Nasal cavity respiratory epithelium epithelial cell of viscerocranial mucosa (primary cell): ENCODE data around the gene MOGAT1. TPM values are rescaled to one million over a fixed set of nuclear protein-coding genes. Genes with fewer than 3 reads are reported as not detected.

Experiments
- total RNA-seq: library from RNA; depleted of rRNA; stranded (reverse); fragments of >200 nt; gene quantifications from 2 replicates; pipeline ENCODE4 v1.2.3, GENCODE V29; 2014

MOGAT1 gene, protein sequence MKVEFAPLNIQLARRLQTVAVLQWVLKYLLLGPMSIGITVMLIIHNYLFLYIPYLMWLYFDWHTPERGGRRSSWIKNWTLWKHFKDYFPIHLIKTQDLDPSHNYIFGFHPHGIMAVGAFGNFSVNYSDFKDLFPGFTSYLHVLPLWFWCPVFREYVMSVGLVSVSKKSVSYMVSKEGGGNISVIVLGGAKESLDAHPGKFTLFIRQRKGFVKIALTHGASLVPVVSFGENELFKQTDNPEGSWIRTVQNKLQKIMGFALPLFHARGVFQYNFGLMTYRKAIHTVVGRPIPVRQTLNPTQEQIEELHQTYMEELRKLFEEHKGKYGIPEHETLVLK
- total RNA-seq: not detected in 2 replicates

DNA sequence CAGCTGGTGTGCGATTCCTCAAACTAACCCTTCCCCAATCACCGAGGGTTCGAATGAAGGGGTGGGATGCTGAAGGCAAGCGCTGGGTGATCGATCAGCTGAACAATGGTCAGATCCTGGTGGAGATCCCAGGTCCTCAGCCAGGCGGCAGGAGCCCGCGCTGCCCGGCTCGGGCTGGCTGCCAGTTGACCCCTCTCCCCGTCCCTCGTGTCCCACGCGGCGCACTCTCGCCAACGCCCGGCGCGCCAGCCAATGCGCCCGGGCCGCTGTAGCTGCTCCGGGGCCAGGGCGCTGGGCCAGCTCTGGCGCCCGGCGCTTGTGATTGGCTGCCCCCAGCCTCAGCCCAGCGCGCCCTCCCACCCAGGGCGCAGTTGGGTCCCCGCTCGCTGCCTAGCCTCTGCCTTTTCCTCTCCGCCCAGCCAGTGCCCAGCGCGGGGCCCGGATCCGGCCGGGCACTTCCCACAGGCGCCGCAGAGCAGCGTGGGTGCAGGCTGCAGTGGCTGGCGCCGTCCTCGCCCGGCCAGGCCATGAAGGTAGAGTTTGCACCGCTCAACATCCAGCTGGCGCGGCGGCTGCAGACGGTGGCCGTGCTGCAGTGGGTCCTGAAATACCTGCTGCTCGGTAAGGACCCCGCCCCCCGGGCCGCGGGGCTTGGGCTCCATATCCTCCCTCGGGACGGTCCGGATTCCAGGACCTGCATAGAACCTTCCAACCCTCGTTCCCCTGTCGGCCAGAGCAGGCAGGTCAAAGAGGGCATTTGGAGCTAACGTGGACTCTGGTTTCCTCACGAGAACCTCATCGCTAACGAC is at the start of gene MOGAT1:
Gene MOGAT1 (plus strand): TSS at position 400 of the 809 bp plus-strand sequence. CDS start 128 bp downstream, at position 528.

DNA sequence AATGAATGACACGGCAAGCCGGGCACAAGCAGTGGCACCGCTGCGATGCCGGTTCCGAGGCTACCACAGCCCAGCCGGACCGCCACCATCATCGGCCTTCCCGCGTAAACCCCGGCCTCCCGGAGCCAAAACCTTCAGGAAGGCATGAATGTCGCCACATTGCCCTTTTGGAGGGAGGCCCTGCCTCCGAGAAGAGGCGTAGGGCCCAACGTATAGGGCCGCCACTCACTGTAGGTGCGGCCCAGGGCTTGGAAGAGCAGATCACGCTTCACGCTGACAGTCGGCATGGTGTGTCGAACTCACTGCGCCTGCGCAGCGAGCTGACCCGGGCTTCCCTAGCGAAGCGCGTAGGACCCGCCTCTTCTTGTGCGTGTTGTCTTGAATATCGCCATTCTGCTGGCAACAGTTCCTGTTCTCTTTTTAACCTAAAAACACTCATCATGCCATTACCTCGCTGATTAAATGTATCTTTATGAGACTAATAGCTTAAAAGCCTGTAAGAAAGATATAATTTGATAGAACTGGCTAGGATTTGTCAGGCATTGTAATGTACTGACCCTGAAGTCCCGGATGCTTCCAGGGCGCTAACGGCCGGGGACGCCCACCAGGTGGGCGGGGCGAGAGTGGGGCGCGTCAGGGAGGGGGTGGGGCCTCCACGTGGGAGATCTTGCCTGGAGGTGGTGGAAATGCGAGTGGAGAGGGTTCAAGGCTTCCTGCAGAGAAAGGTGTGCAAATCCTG is 15.5 kb upstream of the MOGAT1 start, which contains the start of gene FARSB:
Gene FARSB (minus strand): TSS at position 306 of the 739 bp plus-strand sequence. CDS start 19 bp downstream, at position 287.

Other genes starting within 250 kb of the MOGAT1 start
- 13.0 and 45.8 TPM in 2 replicates for gene SGPP2, start 247.1 kb upstream of the MOGAT1 start, total RNA-seq
- 22.6 and 23.2 TPM in 2 replicates for gene FARSB, start 15.6 kb upstream of the MOGAT1 start, total RNA-seq
- gene ACSL3, start 189.4 kb downstream of the MOGAT1 start, total RNA-seq: 249 and 268 TPM in 2 replicates